Measurements from ENCODE around the gene NOS1AP.

Gene NOS1AP

GRCh38 chr1:162138112-162138511 lies 68.6 kb downstream of the NOS1AP start:
- no peak for DNase-seq (ENCODE audit: low read depth)

GRCh38 chr1:162138599-162139181 lies 69.2 kb downstream of the NOS1AP start:
- no peak for DNase-seq (ENCODE audit: low read depth)

GRCh38 chr1:162139211-162139610 lies 69.7 kb downstream of the NOS1AP start:
- DNase-seq (ENCODE audit: low read depth): no peak

- DNase-seq (ENCODE audit: low read depth): no peak
Measured at GRCh38 chr1:162141281-162142054, 72.0 kb downstream of the NOS1AP start.

GRCh38 chr1:162142968-162143367 lies 73.5 kb downstream of the NOS1AP start:
- DNase-seq (ENCODE audit: low read depth): no peak

- DNase-seq (ENCODE audit: low read depth): no peak
Measured at GRCh38 chr1:162144268-162144667, 74.8 kb downstream of the NOS1AP start.

- DNase-seq (ENCODE audit: low read depth): no peak
Measured at GRCh38 chr1:162144853-162145252, 75.4 kb downstream of the NOS1AP start.

- DNase-seq (ENCODE audit: low read depth): no peak
Measured at GRCh38 chr1:162145280-162145965, 75.9 kb downstream of the NOS1AP start.

GRCh38 chr1:162145966-162146696 lies 76.6 kb downstream of the NOS1AP start:
- DNase-seq (ENCODE audit: low read depth): no peak

- no peak for DNase-seq (ENCODE audit: low read depth)
Measured at GRCh38 chr1:162147760-162148159, 78.3 kb downstream of the NOS1AP start.

- DNase-seq (ENCODE audit: low read depth): no peak
Measured at GRCh38 chr1:162150112-162150511, 80.6 kb downstream of the NOS1AP start.

- DNase-seq (ENCODE audit: low read depth): no peak
Measured at GRCh38 chr1:162151900-162152829, 82.7 kb downstream of the NOS1AP start.

- no peak for DNase-seq (ENCODE audit: low read depth)
Measured at GRCh38 chr1:162153374-162153773, 83.9 kb downstream of the NOS1AP start.

GRCh38 chr1:162157469-162157868 lies 88.0 kb downstream of the NOS1AP start:
- no peak for DNase-seq (ENCODE audit: low read depth)

- no peak for DNase-seq (ENCODE audit: low read depth)
Measured at GRCh38 chr1:162158624-162159271, 89.3 kb downstream of the NOS1AP start.

- no peak for DNase-seq (ENCODE audit: low read depth)
Measured at GRCh38 chr1:162159515-162159914, 90.0 kb downstream of the NOS1AP start.

GRCh38 chr1:162161916-162162550 lies 92.5 kb downstream of the NOS1AP start:
- DNase-seq (ENCODE audit: low read depth): no peak

- no peak for DNase-seq (ENCODE audit: low read depth)
Measured at GRCh38 chr1:162165528-162165927, 96.0 kb downstream of the NOS1AP start.

- no peak for DNase-seq (ENCODE audit: low read depth)
Measured at GRCh38 chr1:162166917-162167615, 97.6 kb downstream of the NOS1AP start.

GRCh38 chr1:162168261-162168660 lies 98.8 kb downstream of the NOS1AP start:
- no peak for DNase-seq (ENCODE audit: low read depth)

All from activated T-cell treated with anti-CD3 and anti-CD28 coated beads for 48 hours (primary cell).